Esophagus muscularis mucosa (tissue), 4 donors: ENCODE results near the gene DSCAM.

Source experiments
- EP300 ChIP-seq: sonication (generic); formaldehyde crosslinking; IDR thresholded peaks from one replicate; pipeline ENCODE4 v1.6.1; 2017; ENCODE audit warnings: antibody characterized with exemption
- POLR2A ChIP-seq: fragments of 450-650 bp; IDR thresholded peaks from one replicate; pipeline ENCODE4 v1.6.1; 2017; ENCODE audit warnings: antibody characterized with exemption, moderate library complexity, mild to moderate bottlenecking, low read depth
- POLR2AphosphoS5 ChIP-seq, 2 donors: sonication (generic); formaldehyde crosslinking; IDR thresholded peaks; one replicate each; pipeline ENCODE4 v1.6.1; 2017; ENCODE audit warnings: antibody characterized with exemption in 2 of 2
- TF ChIP-seq, protein P1 (sequence below), 3 experiments: fragments of 200-600 bp in 2 of 3; fragments of 450-650 bp in 1 of 3; sonication (generic) in 2 of 3; IDR thresholded peaks; one replicate each; pipeline ENCODE4 v1.5.1; 2017 to 2019; ENCODE audit warnings: antibody characterized with exemption in 3 of 3, mild to moderate bottlenecking in 2 of 3, moderate library complexity in 1 of 3

DNA sequence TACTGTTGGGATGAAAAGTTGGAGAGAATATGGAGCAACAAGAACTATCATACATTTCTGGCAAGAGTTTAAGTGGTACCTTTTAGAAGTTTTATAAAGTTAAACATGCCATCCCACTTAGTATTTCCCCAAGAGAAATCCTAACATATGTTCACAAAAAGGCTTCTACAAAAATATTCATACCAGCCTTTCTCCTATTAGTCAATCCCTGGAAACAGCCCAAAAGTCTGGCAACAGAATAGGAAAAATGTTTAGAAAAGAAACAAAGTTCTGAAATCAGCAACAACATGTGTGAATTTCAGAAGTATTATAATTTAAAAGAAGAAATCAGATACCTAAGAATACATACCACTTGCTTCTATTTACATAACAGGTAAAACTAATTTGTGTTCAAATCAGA is 271.0 kb downstream of the DSCAM start:
- TF ChIP-seq, protein P1, sequence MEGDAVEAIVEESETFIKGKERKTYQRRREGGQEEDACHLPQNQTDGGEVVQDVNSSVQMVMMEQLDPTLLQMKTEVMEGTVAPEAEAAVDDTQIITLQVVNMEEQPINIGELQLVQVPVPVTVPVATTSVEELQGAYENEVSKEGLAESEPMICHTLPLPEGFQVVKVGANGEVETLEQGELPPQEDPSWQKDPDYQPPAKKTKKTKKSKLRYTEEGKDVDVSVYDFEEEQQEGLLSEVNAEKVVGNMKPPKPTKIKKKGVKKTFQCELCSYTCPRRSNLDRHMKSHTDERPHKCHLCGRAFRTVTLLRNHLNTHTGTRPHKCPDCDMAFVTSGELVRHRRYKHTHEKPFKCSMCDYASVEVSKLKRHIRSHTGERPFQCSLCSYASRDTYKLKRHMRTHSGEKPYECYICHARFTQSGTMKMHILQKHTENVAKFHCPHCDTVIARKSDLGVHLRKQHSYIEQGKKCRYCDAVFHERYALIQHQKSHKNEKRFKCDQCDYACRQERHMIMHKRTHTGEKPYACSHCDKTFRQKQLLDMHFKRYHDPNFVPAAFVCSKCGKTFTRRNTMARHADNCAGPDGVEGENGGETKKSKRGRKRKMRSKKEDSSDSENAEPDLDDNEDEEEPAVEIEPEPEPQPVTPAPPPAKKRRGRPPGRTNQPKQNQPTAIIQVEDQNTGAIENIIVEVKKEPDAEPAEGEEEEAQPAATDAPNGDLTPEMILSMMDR (IDR thresholded peaks at IDR 0.05): no peak
- TF ChIP-seq EP300 (no peak), POLR2AphosphoS5 (IDR thresholded peaks at IDR 0.05) (no peak), POLR2A (no peak)
